Smooth muscle cell (in vitro differentiated cells): ENCODE data around the gene BMP6. TPM values are rescaled to one million over a fixed set of nuclear protein-coding genes. Genes with fewer than 3 reads are reported as not detected.

ENCODE experiments used
- DNase-seq: peaks from one replicate; lab custom pipeline; 2025; ENCODE audit not compliant: unreplicated experiment; lab: John Stamatoyannopoulos, UW
- H2AFZ ChIP-seq: fragments of 200-600 bp; sonication (generic); 2 replicates; pipeline ENCODE4 v1.6.0; 2016; ENCODE audit warnings: antibody characterized with exemption, low read depth, mild to moderate bottlenecking
- H3F3A ChIP-seq: fragments of 200-600 bp; sonication (generic); 2 replicates; pipeline ENCODE4 v1.6.0; 2017; ENCODE audit warnings: antibody characterized with exemption, low read depth
- H3K27ac ChIP-seq: fragments of 200-600 bp; sonication (generic); 2 replicates; pipeline ENCODE4 v1.5.1; 2016; ENCODE audit warnings: low read depth, mild to moderate bottlenecking
- H3K27me3 ChIP-seq: fragments of 200-600 bp; sonication (generic); 2 replicates; pipeline ENCODE4 v1.6.1; 2016; ENCODE audit warnings: low read depth, mild to moderate bottlenecking
- H3K36me3 ChIP-seq: fragments of 200-600 bp; sonication (generic); 2 replicates; pipeline ENCODE4 v1.5.1; 2016; ENCODE audit warnings: low read depth
- H3K4me1 ChIP-seq: fragments of 200-600 bp; sonication (generic); 2 replicates; pipeline ENCODE4 v1.5.1; 2016; ENCODE audit warnings: low read depth
- H3K4me2 ChIP-seq: fragments of 200-600 bp; sonication (generic); 2 replicates; pipeline ENCODE4 v1.6.0; 2016; ENCODE audit warnings: mild to moderate bottlenecking
- H3K4me3 ChIP-seq: fragments of 200-600 bp; sonication (generic); 2 replicates; pipeline ENCODE4 v1.5.1; 2016; ENCODE audit warnings: mild to moderate bottlenecking
- H3K79me2 ChIP-seq: fragments of 200-600 bp; sonication (generic); 2 replicates; pipeline ENCODE4 v1.6.0; 2016; ENCODE audit warnings: low read depth, mild to moderate bottlenecking
- H3K9ac ChIP-seq: fragments of 200-600 bp; sonication (generic); 2 replicates; pipeline ENCODE4 v1.6.0; 2016; ENCODE audit warnings: low read depth
- H3K9me3 ChIP-seq: fragments of 200-600 bp; sonication (generic); replicated peaks from 2 replicates; pipeline ENCODE4 v1.5.1; 2016; ENCODE audit warnings: low read depth
- H4K20me1 ChIP-seq: fragments of 200-600 bp; sonication (generic); 2 replicates; pipeline ENCODE4 v1.6.0; 2016; ENCODE audit warnings: low read depth
- WGBS: methylation state at CpG from one replicate; pipeline ENCODE4 v1.1.7; 2016; ENCODE audit warnings: low lambda C conversion rate; 5-methylcytosine and 5-hydroxymethylcytosine counted together
- polyA plus RNA-seq: library from polyadenylated mRNA; unstranded; fragments of >200 nt; fragmentation: Nextera tagmentation; extraction: Ambion mirVana; gene quantifications from 2 replicates; pipeline ENCODE4 v1.2.1, GENCODE V29; 2016
- total RNA-seq: library from RNA; depleted of rRNA; stranded (reverse); fragments of >200 nt; gene quantifications from 2 replicates; pipeline ENCODE4 v1.2.3, GENCODE V29; 2014
- TF ChIP-seq, protein P1 (sequence below): fragments of 200-600 bp; sonication (generic); IDR thresholded peaks from 2 replicates; pipeline ENCODE4 v1.5.1; 2017; ENCODE audit warnings: borderline replicate concordance, mild to moderate bottlenecking, antibody characterized with exemption; ENCODE audit not compliant: insufficient read depth, poor library complexity, severe bottlenecking

The BMP6 gene
- total and polyA plus RNA-seq, 2 experiments from 2014 or later, result 14.5 to 17.0 TPM

DNA sequence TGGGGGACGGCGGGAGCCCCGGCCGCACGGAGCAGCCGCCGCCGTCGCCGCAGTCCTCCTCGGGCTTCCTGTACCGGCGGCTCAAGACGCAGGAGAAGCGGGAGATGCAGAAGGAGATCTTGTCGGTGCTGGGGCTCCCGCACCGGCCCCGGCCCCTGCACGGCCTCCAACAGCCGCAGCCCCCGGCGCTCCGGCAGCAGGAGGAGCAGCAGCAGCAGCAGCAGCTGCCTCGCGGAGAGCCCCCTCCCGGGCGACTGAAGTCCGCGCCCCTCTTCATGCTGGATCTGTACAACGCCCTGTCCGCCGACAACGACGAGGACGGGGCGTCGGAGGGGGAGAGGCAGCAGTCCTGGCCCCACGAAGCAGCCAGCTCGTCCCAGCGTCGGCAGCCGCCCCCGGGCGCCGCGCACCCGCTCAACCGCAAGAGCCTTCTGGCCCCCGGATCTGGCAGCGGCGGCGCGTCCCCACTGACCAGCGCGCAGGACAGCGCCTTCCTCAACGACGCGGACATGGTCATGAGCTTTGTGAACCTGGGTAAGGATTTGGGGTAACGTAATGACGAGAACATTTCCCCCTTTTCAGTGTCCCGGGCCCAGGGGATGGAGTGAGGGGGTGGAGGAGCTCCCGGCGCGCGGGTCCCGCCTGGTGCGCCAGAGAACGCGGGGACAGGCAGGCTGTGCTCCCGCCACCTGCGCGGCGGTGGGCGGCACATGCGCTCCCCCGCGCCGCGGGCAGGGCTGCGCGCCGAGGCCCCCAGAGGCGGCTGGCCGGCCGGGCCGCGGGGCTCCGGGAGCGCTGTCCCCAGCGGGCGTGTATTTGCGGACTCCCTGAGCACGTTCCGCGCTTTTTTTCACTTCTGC, 1.4 kb downstream of the BMP6 start:
- no peaks in the 10 kb centered on the region for H3K79me2 ChIP-seq
- H3K27me3 ChIP-seq, result peaks cover 41% of the 10 kb centered on the region
- H3F3A ChIP-seq, result peaks cover 17% of the 10 kb centered on the region
- 2% methylated on average over 77 of the region's 97 CpGs for WGBS
- H3K27ac ChIP-seq, result no peak overlapping the region
- no peaks in the 10 kb centered on the region for H3K9me3 ChIP-seq
- H3K9ac ChIP-seq, result no peak overlapping the region
- H3K4me2 ChIP-seq, result peak overlapping the region; percentile 93
- no peaks in the 10 kb centered on the region for H3K36me3 ChIP-seq
- no peak for DNase-seq
- TF ChIP-seq, protein P1, sequence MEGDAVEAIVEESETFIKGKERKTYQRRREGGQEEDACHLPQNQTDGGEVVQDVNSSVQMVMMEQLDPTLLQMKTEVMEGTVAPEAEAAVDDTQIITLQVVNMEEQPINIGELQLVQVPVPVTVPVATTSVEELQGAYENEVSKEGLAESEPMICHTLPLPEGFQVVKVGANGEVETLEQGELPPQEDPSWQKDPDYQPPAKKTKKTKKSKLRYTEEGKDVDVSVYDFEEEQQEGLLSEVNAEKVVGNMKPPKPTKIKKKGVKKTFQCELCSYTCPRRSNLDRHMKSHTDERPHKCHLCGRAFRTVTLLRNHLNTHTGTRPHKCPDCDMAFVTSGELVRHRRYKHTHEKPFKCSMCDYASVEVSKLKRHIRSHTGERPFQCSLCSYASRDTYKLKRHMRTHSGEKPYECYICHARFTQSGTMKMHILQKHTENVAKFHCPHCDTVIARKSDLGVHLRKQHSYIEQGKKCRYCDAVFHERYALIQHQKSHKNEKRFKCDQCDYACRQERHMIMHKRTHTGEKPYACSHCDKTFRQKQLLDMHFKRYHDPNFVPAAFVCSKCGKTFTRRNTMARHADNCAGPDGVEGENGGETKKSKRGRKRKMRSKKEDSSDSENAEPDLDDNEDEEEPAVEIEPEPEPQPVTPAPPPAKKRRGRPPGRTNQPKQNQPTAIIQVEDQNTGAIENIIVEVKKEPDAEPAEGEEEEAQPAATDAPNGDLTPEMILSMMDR, result no peak
- peaks cover 28% of the 10 kb centered on the region for H3K4me1 ChIP-seq
- H3K4me3 ChIP-seq, result peak overlapping the region; percentile 60
- H4K20me1 ChIP-seq, result peaks cover 3% of the 10 kb centered on the region
- peak overlapping the region; percentile 68 for H2AFZ ChIP-seq

DNA sequence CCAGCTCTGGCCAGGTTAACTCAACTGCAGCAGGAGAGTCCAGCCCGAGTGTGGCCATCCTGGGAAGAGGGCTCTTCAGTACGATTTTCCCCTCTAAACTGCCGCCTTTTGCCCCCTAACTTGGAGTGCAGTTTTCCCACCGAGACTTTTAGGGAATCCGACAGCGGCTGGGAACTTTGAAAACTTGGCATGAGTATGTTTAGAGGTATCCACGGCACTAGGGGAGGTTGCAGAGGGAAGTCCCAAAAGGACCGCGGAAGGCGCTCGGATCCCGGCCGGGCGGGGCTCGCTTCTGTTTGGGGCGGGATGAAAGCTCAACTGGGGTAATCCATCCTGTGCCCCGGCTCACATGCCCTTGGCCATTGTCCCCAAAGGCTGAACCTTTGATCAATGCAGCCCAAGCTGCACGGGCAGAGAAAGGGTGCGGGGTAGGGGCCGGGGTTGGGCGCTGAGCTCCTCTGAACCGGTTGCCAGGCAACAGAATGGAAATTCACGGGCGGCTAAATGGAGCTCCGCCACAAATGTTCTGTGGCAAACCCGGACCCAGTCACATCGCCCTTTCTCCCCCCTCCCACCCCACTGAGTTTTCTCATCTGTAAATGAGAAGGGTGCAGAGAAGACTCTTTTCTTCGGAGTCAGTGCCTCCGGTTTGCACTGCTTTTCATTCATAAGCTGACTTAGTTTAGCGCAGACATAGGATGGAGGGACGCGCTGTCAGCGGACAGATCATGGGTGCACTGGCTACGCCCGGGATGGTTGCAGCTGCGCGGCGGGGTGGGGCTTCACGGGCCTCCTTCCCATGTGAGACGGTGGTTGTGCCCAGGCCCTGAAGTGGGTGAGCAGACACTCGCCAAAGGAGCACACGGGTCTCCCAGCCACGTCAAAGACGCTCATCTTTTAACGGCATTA, 2.3 kb downstream of the BMP6 start:
- Histone ChIP-seq H3K4me1 (peaks cover 28% of the 10 kb centered on the region), H4K20me1 (peaks cover 3% of the 10 kb centered on the region), H3K79me2 (no peaks in the 10 kb centered on the region), H3K9ac (no peak overlapping the region), H2AFZ (peak overlapping the region; percentile 51), H3K36me3 (no peaks in the 10 kb centered on the region), H3F3A (peaks cover 17% of the 10 kb centered on the region), H3K9me3 (no peaks in the 10 kb centered on the region), H3K27ac (no peak overlapping the region), H3K4me2 (peak overlapping the region; percentile 93), H3K27me3 (peaks cover 41% of the 10 kb centered on the region), H3K4me3 (peak overlapping the region; percentile 60)
- 4% methylated on average over 45 of the region's 45 CpGs for WGBS
- no peak for DNase-seq
- TF ChIP-seq, protein P1, result no peak

DNA sequence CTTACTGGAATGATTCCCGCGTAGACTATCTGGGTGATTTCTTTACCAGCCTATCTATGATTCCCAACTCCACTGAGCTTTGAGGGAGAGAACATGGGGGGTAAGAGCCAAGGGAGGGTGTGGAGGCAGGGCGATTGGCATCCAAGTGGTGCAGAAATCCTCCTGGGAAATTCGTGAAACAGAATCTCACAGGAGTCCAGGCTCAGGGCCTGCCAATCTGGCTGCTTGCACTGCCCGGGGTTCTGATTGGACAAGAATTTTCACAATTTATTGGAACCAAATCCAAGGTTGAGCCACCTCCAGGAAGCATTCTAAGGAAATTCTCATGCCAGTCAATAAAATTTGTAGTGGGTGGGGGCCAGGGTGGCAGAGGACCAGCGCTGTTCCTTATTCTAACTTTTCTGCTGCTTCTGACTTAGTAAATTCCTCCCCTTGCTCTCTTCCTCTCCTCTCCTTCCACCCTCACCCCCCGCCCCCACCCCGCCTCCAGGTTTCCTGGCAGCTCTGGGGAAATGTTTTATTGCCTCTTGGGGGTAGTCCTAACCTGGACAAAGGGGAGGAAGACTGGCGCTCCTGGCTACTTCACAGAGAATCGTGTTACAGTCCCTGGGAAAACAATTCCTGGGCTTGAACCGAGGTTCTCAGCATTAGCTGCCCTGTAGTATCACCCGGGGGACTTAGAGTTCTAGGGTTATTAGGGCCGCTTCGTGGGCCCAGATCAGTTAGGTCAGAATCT, 3.1 kb downstream of the BMP6 start:
- Histone ChIP-seq H3K27me3 (peaks cover 32% of the 10 kb centered on the region), H3K4me1 (peaks cover 28% of the 10 kb centered on the region), H3K9ac (no peak overlapping the region), H3K79me2 (no peaks in the 10 kb centered on the region), H4K20me1 (peaks cover 3% of the 10 kb centered on the region), H3K4me2 (peak overlapping the region; percentile 93), H3F3A (peaks cover 17% of the 10 kb centered on the region), H3K9me3 (no peaks in the 10 kb centered on the region), H3K36me3 (no peaks in the 10 kb centered on the region), H2AFZ (peak overlapping the region; percentile 51), H3K27ac (peak overlapping the region; percentile 71), H3K4me3 (peak overlapping the region; percentile 60)
- 36% methylated on average over 14 of the region's 14 CpGs for WGBS
- DNase-seq, result no peak
- TF ChIP-seq, protein P1, result no peak
